ENCODE measurements around the gene TTC39B.
"Not testable (repeated sequence)": the region's sequence is repeated elsewhere in the genome, so short reads cannot be mapped to it uniquely, and the experiment has no call there.

Gene TTC39B

GRCh38 chr9:15333376-15333881 lies 26.4 kb upstream of the TTC39B start:
- no peak overlapping the region for H3K4me2 ChIP-seq
- no peak overlapping the region for H3K27ac ChIP-seq
- no peak overlapping the region for H2AFZ ChIP-seq (ENCODE audit: low read depth)
- H3K4me3 ChIP-seq (IDR thresholded peaks at IDR 0.05; ENCODE audit: insufficient read depth, low read depth, low read length), result no peak overlapping the region
- no peak overlapping the region for H3K9ac ChIP-seq
- H4K20me1 ChIP-seq (ENCODE audit: insufficient read depth), result no peaks in the 10 kb centered on the region
- H3K4me1 ChIP-seq (ENCODE audit: low read depth, poor library complexity, severe bottlenecking), result no peaks in the 10 kb centered on the region
- no peaks in the 10 kb centered on the region for H3K27me3 ChIP-seq (ENCODE audit: insufficient read depth, low read depth)
- TF ChIP-seq CTCF (conservative IDR thresholded peaks at IDR 0.05; ENCODE audit: low read depth, low read length), result no peak
- no peaks in the 10 kb centered on the region for H3K36me3 ChIP-seq (ENCODE audit: insufficient read depth)
- H3K79me2 ChIP-seq (ENCODE audit: insufficient read depth, low read depth), result no peaks in the 10 kb centered on the region

- Histone ChIP-seq H3K27ac (no peak overlapping the region), H4K20me1 (ENCODE audit: insufficient read depth) (no peaks in the 10 kb centered on the region), H3K4me1 (ENCODE audit: low read depth, poor library complexity, severe bottlenecking) (no peaks in the 10 kb centered on the region), H3K36me3 (ENCODE audit: insufficient read depth) (no peaks in the 10 kb centered on the region), H3K9ac (no peak overlapping the region), H3K27me3 (ENCODE audit: insufficient read depth, low read depth) (no peaks in the 10 kb centered on the region), H3K79me2 (ENCODE audit: insufficient read depth, low read depth) (no peaks in the 10 kb centered on the region), H3K4me2 (no peak overlapping the region), H3K4me3 (IDR thresholded peaks at IDR 0.05; ENCODE audit: insufficient read depth, low read depth, low read length) (no peak overlapping the region), H2AFZ (ENCODE audit: low read depth) (no peak overlapping the region)
- TF ChIP-seq CTCF (conservative IDR thresholded peaks at IDR 0.05; ENCODE audit: low read depth, low read length), result no peak
Observed at GRCh38 chr9:15332939-15333338, 25.9 kb upstream of the TTC39B start.

- Histone ChIP-seq H3K79me2 (ENCODE audit: insufficient read depth, low read depth) (no peaks in the 10 kb centered on the region), H3K4me3 (IDR thresholded peaks at IDR 0.05; ENCODE audit: insufficient read depth, low read depth, low read length) (no peak overlapping the region), H3K4me1 (ENCODE audit: low read depth, poor library complexity, severe bottlenecking) (no peaks in the 10 kb centered on the region), H3K4me2 (no peak overlapping the region), H3K9ac (no peak overlapping the region), H3K36me3 (ENCODE audit: insufficient read depth) (no peaks in the 10 kb centered on the region), H4K20me1 (ENCODE audit: insufficient read depth) (no peaks in the 10 kb centered on the region), H2AFZ (ENCODE audit: low read depth) (no peak overlapping the region), H3K27me3 (ENCODE audit: insufficient read depth, low read depth) (no peaks in the 10 kb centered on the region), H3K27ac (no peak overlapping the region)
- TF ChIP-seq CTCF (conservative IDR thresholded peaks at IDR 0.05; ENCODE audit: low read depth, low read length), result no peak
Observed at GRCh38 chr9:15329539-15330109, 22.6 kb upstream of the TTC39B start.

- Histone ChIP-seq H4K20me1 (ENCODE audit: insufficient read depth) (no peaks in the 10 kb centered on the region), H3K4me3 (IDR thresholded peaks at IDR 0.05; ENCODE audit: insufficient read depth, low read depth, low read length) (no peak overlapping the region), H3K4me2 (no peak overlapping the region), H3K27me3 (ENCODE audit: insufficient read depth, low read depth) (no peaks in the 10 kb centered on the region), H3K27ac (no peak overlapping the region), H2AFZ (ENCODE audit: low read depth) (no peak overlapping the region), H3K9ac (no peak overlapping the region), H3K79me2 (ENCODE audit: insufficient read depth, low read depth) (no peaks in the 10 kb centered on the region), H3K36me3 (ENCODE audit: insufficient read depth) (no peaks in the 10 kb centered on the region), H3K4me1 (ENCODE audit: low read depth, poor library complexity, severe bottlenecking) (no peaks in the 10 kb centered on the region)
- no peak for TF ChIP-seq CTCF (conservative IDR thresholded peaks at IDR 0.05; ENCODE audit: low read depth, low read length)
Observed at GRCh38 chr9:15328946-15329345, 21.9 kb upstream of the TTC39B start.

- H2AFZ ChIP-seq (ENCODE audit: low read depth); H3K9ac ChIP-seq; H3K79me2 ChIP-seq (ENCODE audit: insufficient read depth, low read depth); H3K27me3 ChIP-seq (ENCODE audit: insufficient read depth, low read depth); H3K4me3 ChIP-seq (IDR thresholded peaks at IDR 0.05; ENCODE audit: insufficient read depth, low read depth, low read length); H3K27ac ChIP-seq; H3K36me3 ChIP-seq (ENCODE audit: insufficient read depth); H3K4me1 ChIP-seq (ENCODE audit: low read depth, poor library complexity, severe bottlenecking); H4K20me1 ChIP-seq (ENCODE audit: insufficient read depth); H3K4me2 ChIP-seq: not testable (repeated sequence)
Observed at GRCh38 chr9:15322695-15323094, 15.7 kb upstream of the TTC39B start.

GRCh38 chr9:15319661-15320060 lies 12.6 kb upstream of the TTC39B start:
- H3K79me2 ChIP-seq (ENCODE audit: insufficient read depth, low read depth); H3K36me3 ChIP-seq (ENCODE audit: insufficient read depth); H3K27ac ChIP-seq; H3K27me3 ChIP-seq (ENCODE audit: insufficient read depth, low read depth); H3K4me2 ChIP-seq; H3K9ac ChIP-seq; H4K20me1 ChIP-seq (ENCODE audit: insufficient read depth); H2AFZ ChIP-seq (ENCODE audit: low read depth); H3K4me1 ChIP-seq (ENCODE audit: low read depth, poor library complexity, severe bottlenecking); H3K4me3 ChIP-seq (IDR thresholded peaks at IDR 0.05; ENCODE audit: insufficient read depth, low read depth, low read length): not testable (repeated sequence)
